Measurements from ENCODE around the gene TSHZ2. TPM values are rescaled to one million over a fixed set of nuclear protein-coding genes. Genes with fewer than 3 reads are reported as not detected.

Gene TSHZ2
- total RNA-seq, 1 experiment from 2014 or later, result 0.07 TPM

- Histone ChIP-seq H4K91ac (ENCODE audit: insufficient read length, low read depth, low read length) (no peak overlapping the region), H3K4me2 (ENCODE audit: insufficient read depth, insufficient read length, low read length) (no peak overlapping the region), H2BK120ac (ENCODE audit: low read depth, low read length, poor library complexity, severe bottlenecking) (no peak overlapping the region), H3T11ph (ENCODE audit: low read length) (no peak overlapping the region), H4K5ac (ENCODE audit: insufficient read length, low read depth, low read length) (no peak overlapping the region), H3K9ac (ENCODE audit: extremely low read depth, insufficient read length, low read length) (no peak overlapping the region), H2BK15ac (ENCODE audit: low read depth, low read length) (no peak overlapping the region), H4K8ac (replicated peaks; ENCODE audit: insufficient read length, low read depth, low read length) (no peak overlapping the region), H3K27me3 (ENCODE audit: insufficient read depth, low read length) (no peaks in the 10 kb centered on the region), H3K23me2 (ENCODE audit: insufficient read length, low read depth, low read length, poor library complexity, severe bottlenecking) (no peaks in the 10 kb centered on the region), H3K9me3 (ENCODE audit: control insufficient read depth, low read depth, low read length) (no peaks in the 10 kb centered on the region), H4K20me1 (ENCODE audit: control insufficient read depth, insufficient read depth, insufficient read length) (no peaks in the 10 kb centered on the region), H2BK5ac (ENCODE audit: insufficient read length, low read length) (no peak overlapping the region), H3K79me1 (ENCODE audit: insufficient read depth, low read depth, low read length, poor library complexity, severe bottlenecking) (no peaks in the 10 kb centered on the region), H2BK12ac (ENCODE audit: insufficient read length, low read depth, low read length) (no peak overlapping the region), H3K4me1 (ENCODE audit: insufficient read depth, low read length) (no peaks in the 10 kb centered on the region), H3K14ac (ENCODE audit: insufficient read depth, low read length) (no peak overlapping the region), H2AK5ac (ENCODE audit: insufficient read length, low read length) (no peak overlapping the region), H3K56ac (ENCODE audit: insufficient read length, low read depth, low read length) (no peak overlapping the region), H3K27ac (ENCODE audit: insufficient read length, low read depth, low read length) (no peak overlapping the region), H3K18ac (ENCODE audit: insufficient read length, low read depth, low read length) (no peak overlapping the region), H2AFZ (ENCODE audit: low read length) (no peak overlapping the region), H3K23ac (ENCODE audit: insufficient read length, low read depth, low read length) (no peak overlapping the region), H2BK20ac (ENCODE audit: low read depth, low read length, poor library complexity, severe bottlenecking) (no peak overlapping the region), H3K79me2 (ENCODE audit: insufficient read depth, low read length) (no peaks in the 10 kb centered on the region), H3K4ac (ENCODE audit: low read depth, low read length) (no peak overlapping the region)
- no peak overlapping the region for H3K27ac Mint-ChIP-seq
- H3K36me3 Mint-ChIP-seq (ENCODE audit: insufficient read depth in 1 of 3, low read depth in 3 of 3), result no peaks in the 10 kb centered on the region
- H3K27me3 Mint-ChIP-seq (ENCODE audit: low read depth), result no peaks in the 10 kb centered on the region; the same call in none of the 2 replicates
- peaks cover 2 to 7% of the 10 kb centered on the region in 2 experiments; a peak in 1 of 4 replicates for H3K4me1 Mint-ChIP-seq
- H3K9me3 Mint-ChIP-seq, result peaks cover 0 to 2% of the 10 kb centered on the region in 2 experiments; a peak in 1 of 5 replicates
- no CpG with 5 or more reads among the region's 1 CpG for WGBS (ENCODE audit: extremely low coverage, insufficient read length, low lambda C conversion rate)
- TF ChIP-seq CTCF (conservative IDR thresholded peaks at IDR 0.05), result no peak
- no peak for DNase-seq
- no peak overlapping the region for H3K4me3 Mint-ChIP-seq
These were observed 83.4 kb downstream of the TSHZ2 start for GRCh38 chr20:53055367-53056067.

Measured in H9 (cell line).